Fibroblast of pulmonary artery (primary cell): ENCODE measurements around the gene CLSTN2.

Experiments
- DNase-seq: peaks from one replicate; pipeline ENCODE4 v3.0.0-alpha.2; 2010; ENCODE audit warnings: low read depth
- H3K4me3 ChIP-seq: replicated peaks from 2 replicates; pipeline ENCODE4 v1.5.1; 2011; ENCODE audit warnings: low read depth, mild to moderate bottlenecking, control low read depth, low read length, moderate library complexity
- CTCF ChIP-seq: IDR thresholded peaks from 2 replicates; pipeline ENCODE4 v1.5.1; 2011; ENCODE audit warnings: mild to moderate bottlenecking, control low read depth, low read length, inconsistent platforms; ENCODE audit errors: missing control alignments

CLSTN2 gene

GRCh38 chr3:140088058-140088457, 153.1 kb downstream of the CLSTN2 start:
- TF ChIP-seq CTCF = no peak
- DNase-seq = no peak
- no peak overlapping the region for H3K4me3 ChIP-seq

- TF ChIP-seq CTCF = no peak
- no peak overlapping the region for H3K4me3 ChIP-seq
- DNase-seq = no peak
Observed at GRCh38 chr3:140088513-140088912, 153.5 kb downstream of the CLSTN2 start.

- no peak overlapping the region for H3K4me3 ChIP-seq
- no peak for DNase-seq
- no peak for TF ChIP-seq CTCF
Observed at GRCh38 chr3:140089403-140090072, 154.6 kb downstream of the CLSTN2 start.

GRCh38 chr3:140091143-140091542, 156.2 kb downstream of the CLSTN2 start:
- no peak overlapping the region for H3K4me3 ChIP-seq
- DNase-seq = no peak
- no peak for TF ChIP-seq CTCF

- no peak for TF ChIP-seq CTCF
- DNase-seq = no peak
Observed at GRCh38 chr3:140092848-140093536, 158.0 kb downstream of the CLSTN2 start.

GRCh38 chr3:140093742-140094141, 158.8 kb downstream of the CLSTN2 start:
- no peak overlapping the region for H3K4me3 ChIP-seq
- DNase-seq = peak; percentile 43
- no peak for TF ChIP-seq CTCF

More at GRCh38 chr3:140092848-140093536, 158.0 kb downstream of the CLSTN2 start:
- no peak overlapping the region for H3K4me3 ChIP-seq
